Ammon's horn (tissue), 1 donor: ENCODE measurements around the gene PACRG.
A peak's percentile ranks its signal among the peaks of the same experiment; 100 is the strongest.

Experiments used
- DNase-seq: peaks from one replicate; pipeline ENCODE4 v3.0.0-alpha.2; 2016; ENCODE audit warnings: low spot score

The PACRG gene

DNA sequence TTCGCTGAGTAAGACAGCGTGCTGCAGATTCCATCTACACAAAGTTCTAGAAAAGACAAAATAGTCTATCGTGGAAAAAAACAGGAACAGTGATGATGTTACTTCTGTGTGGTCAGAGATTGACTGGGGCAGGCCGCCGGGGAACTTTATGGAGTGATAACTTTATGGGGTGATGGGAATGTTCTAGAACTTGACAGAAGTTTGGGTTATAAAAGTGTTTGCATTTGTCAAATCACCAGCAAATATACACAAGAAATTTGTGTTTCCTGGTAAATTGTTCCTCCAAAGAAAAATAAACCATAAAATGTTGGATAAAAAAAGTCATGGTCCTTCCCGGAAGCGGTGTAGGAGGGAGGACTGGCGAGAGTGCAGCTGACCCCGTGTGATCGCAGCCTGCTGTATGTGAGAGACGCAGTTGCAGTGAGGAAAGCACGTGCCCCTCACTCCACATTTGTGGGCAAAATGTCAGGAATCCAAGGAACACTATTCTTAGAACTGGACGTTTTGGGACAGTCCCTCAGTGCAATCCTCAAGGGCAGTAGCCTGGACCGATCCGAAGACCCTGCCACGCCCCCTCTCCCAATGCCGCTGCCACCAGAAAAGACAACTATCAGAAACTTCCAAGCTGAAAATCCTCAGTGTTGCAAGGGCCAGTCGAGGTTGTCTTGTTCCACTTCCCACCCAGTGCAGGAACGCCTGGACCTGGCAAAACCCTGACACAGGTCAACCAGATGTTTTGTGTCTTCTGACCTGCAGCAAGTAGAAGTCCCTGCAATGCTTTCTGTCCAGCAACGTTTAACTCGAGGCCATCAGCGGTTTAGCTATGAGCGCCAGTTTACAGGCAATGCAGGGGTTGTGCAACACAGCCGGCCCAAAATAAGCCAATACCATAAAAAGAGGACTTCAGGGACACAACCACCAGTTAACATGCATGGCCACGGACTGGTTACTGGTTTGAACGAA, 606.2 kb downstream of the PACRG start:
- no peak for DNase-seq

DNA sequence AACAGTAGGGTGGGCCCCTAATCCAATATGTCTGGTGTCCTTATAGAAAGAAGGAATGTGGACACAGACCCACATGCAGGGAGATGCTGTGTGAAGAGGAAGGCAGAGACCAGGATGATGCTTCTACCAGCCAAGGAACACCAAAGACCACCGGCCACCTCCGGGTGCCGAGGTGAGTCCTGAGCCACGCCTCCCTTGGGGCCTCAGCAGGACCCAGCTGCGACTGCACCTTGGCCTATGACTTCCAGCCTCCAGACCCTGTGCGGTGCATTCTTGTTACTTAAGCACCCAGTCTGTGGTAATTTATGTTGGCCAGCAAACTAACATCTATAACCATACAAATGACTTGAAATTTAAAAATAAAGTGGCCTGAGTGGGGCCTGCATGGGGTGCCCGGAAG, 607.3 kb downstream of the PACRG start:
- DNase-seq = no peak

DNA sequence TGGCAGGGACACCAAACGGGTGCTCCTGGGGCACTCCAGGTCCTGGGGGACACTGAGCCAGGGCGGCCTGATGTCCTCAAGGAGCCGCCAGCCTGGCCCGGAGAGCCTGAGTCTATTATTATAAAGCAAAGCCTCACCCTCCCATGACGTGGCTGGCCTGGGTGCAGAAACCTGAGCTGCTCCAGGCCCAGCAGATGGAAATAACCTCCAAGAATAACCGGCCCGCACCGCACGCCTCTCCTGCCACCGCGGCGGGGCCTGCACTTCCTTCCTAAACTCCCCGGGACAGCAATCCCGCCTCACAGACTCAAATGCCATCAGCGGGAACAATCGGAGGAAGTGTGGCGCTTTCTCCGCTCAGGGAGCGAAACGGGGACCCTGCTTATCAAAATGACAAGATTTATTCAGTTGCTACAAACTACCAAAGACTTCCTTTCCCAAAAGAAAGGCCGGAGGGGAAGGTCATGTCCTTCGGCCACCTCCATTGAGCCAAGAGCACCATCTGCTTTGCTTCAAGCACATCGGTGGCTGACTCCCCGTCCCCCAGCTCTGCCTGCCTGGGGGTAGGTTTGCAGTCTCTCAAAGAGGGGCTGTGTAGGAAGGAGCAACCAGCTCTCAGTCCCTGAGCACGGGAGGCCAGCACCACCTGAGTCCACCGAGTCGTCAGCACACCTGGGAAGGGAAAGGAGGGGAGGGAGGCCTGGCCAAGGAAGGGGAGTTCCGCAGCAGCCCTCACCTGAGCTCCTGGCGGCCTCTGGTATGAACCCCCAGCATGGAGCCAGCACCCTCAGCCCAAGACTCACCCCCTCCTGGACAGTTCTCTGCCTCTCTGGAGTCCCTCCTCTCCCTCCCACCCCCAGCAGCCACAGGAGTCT, 608.1 kb downstream of the PACRG start:
- DNase-seq = no peak

DNA sequence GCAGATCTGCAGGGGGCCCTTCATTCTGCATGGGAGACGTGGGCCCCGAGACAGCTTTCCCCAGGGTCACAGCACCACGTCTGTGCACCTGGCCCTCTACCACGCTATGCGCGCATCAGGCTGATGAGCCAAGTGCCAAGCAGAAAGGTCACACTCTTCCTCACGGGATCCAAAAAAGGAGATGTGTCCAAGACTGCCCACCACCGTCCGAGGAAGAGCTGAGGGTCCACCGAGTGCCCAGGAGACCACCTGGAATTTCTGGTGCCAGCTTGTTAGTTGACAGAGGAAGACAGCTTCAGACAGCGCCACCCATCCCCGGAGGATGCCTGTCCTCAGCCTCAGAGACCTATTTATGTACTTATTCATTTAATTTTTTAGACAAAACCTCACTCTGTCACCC, 609.2 kb downstream of the PACRG start:
- no peak for DNase-seq

DNA sequence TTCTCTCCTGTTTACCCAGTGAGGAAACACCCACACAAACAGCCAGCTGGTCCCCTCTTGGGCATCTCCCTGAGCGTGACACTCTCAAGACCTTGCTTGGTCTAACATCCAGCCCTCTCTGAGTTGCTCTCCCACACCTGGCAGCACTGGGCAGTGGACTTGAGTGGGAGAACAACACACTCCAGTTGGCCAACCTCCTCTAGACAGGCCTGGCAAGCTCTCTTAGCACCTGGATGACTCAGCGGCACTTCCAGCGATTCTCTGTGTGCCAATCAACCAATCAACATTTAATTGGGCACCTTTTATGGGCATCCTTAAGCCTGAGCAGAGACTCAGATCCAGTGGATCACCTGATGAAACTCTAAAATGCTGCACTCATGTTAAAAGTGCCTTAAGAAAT, 610.2 kb downstream of the PACRG start:
- no peak for DNase-seq

DNA sequence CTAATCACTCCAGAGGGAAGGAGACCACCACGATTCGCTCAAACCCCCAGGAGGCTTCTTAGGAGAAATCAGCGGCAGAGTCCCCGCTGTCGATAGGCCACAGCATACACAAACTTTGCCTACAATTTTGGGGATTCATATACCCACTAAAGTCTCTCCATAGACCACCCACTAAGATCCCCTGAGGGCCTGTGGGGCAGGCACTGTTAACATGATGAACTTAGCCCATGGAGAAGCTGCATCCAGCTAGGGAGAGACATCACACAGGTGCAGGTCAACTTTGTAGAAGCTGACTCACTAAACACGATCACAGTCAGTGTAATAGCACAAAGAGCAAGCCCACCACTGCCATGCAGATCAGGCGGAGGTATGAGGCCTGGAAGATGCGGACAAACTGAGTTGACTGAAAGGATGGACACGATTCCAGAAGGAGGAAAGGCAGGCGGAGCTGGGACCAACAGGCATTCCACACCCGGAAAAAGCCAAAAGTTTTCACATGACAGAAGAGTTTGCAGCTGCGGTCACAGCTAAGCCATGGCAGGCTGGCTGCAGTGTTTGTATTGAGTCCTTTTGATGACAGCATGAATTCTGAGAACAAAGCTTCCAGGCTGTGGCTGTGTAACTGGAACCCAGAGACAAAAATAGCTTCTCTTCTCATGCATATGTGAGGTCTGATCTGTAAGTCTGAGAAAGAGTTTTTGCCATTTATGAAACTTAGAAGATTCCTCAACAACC, 611.1 kb downstream of the PACRG start:
- peak; percentile 94 for DNase-seq

DNA sequence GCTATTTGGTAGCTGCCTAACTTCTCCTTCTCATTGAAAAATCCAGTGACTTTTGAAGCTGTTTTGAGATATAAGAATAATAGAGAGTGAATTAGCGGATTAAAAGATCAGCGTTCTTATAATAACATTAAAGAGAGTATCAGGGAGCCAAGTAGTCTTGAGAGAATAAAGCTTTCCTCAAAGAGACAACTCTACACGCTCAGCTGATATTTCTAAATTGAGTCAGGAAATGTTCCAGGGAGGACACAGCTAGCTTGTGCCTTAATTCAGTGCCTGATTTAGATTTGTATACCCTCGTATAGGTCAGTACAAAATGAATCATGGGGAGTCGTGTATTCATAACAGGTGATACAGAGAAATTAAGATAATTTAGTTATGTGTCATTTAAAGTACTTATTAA, 611.7 kb downstream of the PACRG start:
- DNase-seq = no peak

DNA sequence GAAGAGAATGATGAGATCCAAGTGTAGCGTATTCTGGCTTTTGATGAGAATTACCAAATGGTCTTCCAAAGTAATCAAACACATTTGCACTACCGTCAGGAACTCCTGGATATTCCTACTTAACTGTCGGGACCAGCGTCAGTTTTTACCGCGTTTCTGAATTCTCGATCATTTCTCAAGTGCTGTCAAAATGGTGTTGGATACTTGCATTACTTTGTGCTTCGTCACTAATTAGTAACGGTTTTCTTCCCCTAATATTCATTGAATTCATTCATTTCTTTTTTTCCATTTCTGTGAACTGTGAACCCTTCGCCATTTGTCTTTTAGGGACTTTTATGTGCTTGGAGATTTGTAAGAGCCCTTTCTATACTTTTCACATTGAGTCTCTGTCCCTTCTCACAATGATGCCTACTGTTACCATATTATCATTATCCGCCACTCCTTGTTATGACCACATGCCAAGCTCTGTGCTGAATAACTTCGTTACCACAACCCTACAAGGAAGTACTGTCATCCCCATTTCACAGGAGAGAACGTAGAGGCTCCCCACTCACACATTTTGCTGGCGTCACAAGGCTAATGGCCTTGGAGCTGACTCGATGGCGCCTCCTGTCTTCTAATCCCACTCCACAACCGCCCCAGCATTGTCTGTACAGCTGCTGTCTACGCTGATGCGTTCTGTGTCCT, 612.6 kb downstream of the PACRG start:
- DNase-seq = no peak

DNA sequence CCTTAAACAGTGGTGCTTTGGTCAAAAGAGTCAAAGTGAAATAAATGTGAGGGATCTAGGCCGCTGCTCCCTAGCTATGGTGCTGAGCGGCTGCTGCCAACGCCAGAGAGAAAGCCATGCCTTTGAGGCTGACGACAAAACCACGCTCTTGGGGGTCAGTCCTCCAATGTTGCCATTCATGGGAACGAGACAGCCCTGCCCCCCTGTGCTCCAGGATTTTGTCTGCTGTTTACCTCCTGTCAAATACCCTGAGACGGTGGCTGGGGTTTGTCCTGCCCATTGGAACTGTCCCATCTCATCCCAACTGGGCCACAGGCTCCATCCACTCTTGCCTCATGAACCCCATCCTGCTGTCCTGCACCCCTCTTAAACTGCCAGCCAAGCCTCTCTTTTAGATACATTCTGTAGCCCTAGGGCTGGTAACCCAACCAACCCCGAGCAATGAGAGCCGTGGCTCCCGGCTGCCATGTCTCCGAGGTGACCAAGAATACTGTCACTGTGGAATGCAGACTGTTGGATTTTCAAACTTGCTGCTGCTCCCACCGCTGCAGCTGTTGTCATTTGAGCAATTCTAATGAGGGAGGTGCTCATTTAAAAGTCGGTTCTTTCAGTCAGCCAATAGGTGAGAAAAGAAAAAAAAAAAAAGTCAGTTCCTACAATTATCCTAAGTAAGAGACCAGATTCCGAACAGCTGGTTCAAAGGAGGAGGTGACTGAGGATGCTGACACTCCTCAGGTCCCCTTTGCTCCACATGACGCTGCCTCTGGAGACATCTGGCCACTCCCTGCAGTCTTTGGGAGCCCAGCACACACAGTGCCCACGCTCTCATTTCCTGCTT, 613.7 kb downstream of the PACRG start:
- no peak for DNase-seq

DNA sequence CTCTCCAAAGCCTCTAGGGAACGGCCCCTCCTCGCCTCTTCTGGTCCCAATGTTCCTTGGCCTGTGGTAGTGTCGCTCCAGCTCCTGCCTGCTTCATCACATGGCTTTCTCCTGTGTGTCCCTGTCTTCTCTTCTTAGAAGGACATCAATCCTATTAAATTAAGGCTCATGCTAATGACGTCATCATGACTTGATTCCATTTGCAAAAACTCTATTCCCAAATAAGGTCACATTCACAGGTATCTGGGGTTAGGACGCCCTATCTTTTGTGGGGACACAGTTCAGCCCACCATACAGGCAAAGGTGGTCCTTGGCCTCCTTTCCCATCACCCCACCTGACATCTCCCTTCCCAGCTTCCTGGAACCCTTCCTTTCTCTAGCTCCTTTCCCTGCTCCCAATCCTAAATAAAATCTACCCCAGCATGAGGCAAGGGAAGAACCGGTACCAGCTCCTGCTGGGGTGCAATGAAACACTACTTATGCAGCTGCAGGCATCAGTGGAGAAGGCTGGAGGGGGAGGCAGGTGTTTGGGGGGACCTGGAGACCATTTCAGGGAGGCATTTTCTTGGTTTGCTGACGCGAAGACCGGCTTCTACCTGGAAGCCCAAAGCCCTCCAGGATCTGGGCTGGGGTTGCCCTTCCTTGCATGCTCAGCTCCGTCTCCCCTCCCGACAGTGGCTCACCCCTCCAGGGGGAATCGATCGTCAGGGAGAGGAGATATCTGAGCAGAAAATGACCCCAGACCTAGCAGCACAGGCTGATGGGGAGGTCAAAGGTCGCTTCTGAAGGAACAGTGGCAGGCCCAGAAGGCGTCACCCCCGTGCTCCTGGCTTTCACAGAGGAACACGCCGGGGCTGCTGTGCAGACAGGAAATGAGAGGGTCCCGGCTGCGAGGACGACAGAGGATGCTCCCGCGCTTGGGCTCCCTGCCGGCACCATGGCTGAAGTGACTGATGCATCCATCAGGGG, 615.1 kb downstream of the PACRG start:
- DNase-seq = no peak

DNA sequence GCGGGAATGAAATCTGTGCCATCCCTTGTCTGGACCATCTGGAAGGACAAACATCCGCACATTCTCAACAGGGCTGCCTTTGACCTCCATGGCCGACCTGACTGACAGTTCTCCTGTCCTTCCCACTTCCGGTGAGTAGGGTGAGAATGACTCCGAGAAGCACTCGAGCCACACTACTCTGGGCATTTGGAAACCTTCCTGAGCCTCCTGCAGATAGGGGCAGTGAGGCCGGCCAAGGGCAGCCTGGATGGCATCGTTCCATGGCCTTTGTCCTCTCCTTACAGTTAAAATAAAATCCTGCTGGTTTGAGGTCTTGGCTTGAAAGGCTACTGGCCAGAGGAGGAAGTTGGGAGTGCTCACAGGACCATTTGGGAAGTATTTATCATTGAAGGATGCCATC, 615.8 kb downstream of the PACRG start:
- DNase-seq = no peak

DNA sequence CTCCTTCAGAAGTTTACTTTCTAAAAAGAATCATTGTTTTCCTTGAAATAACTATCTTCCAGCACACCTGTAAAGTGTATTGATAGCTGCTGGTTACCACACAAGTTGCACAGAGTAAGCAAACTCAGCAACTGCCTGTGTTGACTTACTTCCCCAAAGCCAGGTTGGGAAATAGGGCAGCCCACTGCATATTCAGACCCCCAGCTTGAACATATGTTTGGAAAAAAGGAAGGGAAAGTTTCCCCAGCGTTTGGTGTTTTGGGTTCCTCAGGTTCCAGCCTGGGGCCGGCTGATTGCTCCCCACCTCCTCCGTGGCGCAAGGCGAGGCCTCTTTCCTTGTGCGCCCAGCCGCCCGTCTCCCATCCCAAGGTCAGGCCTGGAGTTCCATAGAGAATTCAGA, 616.6 kb downstream of the PACRG start:
- DNase-seq = no peak

DNA sequence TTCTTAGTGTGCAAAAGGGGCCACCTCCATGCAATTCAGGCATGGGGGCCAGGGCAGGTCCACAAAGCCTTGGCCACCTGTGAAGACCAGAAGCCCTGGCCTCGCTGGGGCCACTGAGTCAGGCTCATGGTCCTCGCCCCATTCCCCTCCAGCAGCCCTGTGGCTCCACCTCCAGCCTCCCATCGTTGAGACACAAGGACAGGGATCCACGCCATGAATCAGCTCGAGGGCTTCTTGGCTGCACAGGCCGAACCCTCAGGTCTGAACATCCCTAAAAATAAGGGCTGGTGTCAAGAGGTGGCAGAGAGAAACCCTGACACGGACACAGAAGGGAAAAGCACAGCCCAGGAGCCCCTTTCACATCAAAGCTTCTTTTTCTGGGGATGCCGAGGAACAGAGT, 618.2 kb downstream of the PACRG start:
- DNase-seq = no peak

DNA sequence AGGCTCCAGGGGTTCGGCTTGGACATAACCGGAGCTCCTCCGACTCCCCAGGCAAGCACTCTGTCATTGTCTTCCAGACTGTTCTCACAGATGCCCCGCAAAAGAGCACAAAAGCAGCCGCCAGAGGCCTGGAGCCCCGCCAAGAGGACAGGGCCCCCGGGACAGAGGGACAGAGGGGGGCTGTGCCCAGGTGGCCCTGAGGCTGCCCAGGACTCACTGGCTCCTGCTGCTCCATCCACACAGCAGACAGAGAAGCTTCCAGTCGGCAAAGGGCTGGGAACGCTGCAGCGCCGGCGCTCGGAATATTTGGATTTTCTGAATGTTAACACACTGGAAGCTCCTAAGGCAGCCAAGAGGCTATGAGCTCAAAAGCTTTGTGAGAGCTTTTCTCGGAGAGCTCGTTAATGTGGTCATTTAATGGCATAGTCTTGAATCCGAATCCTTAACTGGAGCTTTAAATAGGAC, 618.8 kb downstream of the PACRG start:
- DNase-seq = peak; percentile 57

DNA sequence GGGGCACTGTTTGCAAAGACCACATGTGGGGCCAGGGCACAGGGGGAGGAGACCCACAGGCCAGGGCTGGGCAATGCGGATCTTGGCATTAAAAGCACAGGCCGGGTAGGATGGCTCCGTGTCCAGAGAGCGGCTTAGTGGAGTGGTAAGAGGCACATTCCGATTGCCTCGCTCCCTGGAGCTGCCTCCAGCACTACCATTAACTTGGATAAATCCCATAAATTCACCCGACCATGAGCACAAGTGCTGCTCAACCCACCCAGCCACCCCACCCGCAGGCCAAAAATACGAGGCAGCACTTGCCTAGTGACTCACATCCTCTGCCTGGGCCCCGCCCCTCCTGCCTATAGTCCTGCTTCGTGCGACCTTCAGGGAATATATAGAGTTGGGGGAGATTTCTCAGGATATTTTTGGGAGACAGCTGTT, 619.3 kb downstream of the PACRG start:
- no peak for DNase-seq

DNA sequence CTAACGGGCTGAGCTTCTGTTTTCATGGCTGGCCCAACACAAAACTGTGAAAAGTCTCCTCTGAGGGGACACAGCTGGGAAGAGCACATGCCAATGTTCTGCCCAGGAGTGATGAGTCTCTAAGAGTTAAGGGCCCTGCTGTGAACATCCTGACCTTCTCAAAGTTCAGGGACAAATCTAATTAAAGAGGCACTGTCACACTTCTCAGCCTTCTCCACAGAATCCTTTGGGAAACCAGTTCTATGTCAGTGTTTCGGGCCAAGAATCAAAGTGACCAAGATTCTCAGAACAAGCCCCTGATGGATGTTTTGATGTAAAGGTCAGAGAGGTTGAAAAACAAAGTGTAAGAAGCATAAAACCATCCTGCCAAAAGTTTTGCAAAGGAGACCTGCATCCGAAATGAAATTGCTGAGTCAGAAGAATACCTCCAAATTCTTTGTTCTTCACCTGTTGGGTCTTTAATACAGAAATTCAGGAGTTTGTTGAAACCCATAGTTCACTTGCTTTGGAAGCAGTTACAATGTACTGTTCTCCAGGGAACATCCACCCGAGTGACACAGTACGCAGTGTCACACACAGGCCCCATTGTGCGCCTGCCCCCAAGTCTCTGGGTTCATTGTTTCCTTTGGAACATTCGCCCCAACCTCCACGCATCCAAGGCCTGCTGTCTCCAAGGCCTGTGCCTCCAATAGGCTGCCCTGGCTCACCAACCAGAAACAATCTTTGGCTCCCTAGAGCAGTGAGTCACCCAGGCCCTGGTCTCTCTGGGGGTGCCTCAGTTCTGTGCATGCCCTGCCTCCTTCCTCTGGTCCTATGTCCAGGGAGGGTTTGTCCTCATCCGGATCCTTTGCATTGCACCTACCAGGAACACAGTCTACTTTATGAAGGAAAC, 621.3 kb downstream of the PACRG start:
- peak; percentile 98 for DNase-seq

DNA sequence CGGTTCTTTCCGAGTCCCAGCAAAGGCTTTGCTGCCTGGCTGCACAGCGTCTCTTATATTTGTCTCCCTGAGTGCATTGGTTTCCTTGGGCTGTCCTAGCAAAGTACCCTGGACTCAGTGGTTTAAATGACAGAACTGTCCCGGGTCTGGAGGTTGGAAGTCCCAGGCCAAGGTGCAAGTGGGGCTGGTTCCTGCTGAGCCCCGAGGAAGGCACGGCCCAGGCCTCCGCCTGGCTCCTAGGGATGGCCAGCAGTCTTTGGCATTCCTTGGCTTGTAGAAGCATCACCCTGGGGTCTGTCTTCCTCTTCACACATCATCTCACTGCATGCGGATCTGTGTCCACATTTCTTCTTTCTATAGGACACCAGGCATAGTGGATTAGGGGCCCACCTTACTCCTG, 621.9 kb downstream of the PACRG start:
- no peak for DNase-seq

DNA sequence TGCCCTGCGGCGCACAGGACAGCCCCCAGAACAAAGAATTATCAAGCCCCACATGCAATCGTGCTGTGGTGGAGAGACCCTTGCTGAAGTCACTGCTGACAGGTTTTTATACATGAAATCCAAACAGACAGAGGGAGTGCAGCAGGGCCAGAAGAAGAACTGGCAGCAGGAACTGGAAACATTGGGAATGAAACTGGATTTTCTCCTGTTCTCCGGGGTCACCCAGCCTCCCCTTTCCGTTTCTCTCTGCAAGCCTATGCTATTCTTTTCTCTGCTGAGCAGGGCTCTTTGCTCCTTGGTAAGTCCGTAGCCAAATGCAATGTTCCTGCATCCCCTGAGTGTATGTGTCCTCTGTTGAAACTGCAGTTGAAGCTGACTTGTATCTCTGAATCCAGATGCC, 623.2 kb downstream of the PACRG start:
- DNase-seq = no peak
